HTERT RPE-1 (cell line): Measurements from ENCODE around the gene GPR152.

Experiments
- in situ Hi-C: fragments of 300-500 bp; cut with MboI; formaldehyde crosslinking; loops from 4 replicates; pipeline ENCODE4 v1.14.3; 2020; ENCODE audit warnings: low sequenced_read_pairs

The GPR152 gene

GRCh38 chr11:67452141-67452952 is at the start of gene GPR152:
GPR152 (minus strand) TSS chr11:67452729; CDS start chr11:67452724, 5 bp downstream.
- in situ Hi-C loops = no loop called here

- in situ Hi-C loops = no loop called here
These were observed 49.3 kb upstream of the GPR152 start for GRCh38 chr11:67501854-67502253.

- in situ Hi-C loops = no loop called here
These were observed 48.5 kb upstream of the GPR152 start for GRCh38 chr11:67500831-67501715.

GRCh38 chr11:67500484-67500821 is 47.9 kb upstream of the GPR152 start:
- in situ Hi-C loops = no loop called here

- in situ Hi-C loops = no loop called here
These were observed 47.4 kb upstream of the GPR152 start for GRCh38 chr11:67499808-67500483.

- in situ Hi-C loops = no loop called here
These were observed 46.0 kb upstream of the GPR152 start for GRCh38 chr11:67498544-67498972.

GRCh38 chr11:67497656-67498291 is 45.2 kb upstream of the GPR152 start:
- in situ Hi-C loops = no loop called here

GRCh38 chr11:67496113-67496512 is 43.6 kb upstream of the GPR152 start:
- in situ Hi-C loops = no loop called here

GRCh38 chr11:67495234-67496005 is 42.9 kb upstream of the GPR152 start:
- in situ Hi-C loops = no loop called here

GRCh38 chr11:67494371-67495233 is 42.1 kb upstream of the GPR152 start:
- in situ Hi-C loops = no loop called here

- in situ Hi-C loops = no loop called here
These were observed 41.2 kb upstream of the GPR152 start for GRCh38 chr11:67493548-67494370.

- in situ Hi-C loops = no loop called here
These were observed 40.4 kb upstream of the GPR152 start for GRCh38 chr11:67492801-67493547.

GRCh38 chr11:67492069-67492727 is 39.7 kb upstream of the GPR152 start:
- in situ Hi-C loops = no loop called here

GRCh38 chr11:67491276-67492068 is 38.9 kb upstream of the GPR152 start:
- in situ Hi-C loops = no loop called here

GRCh38 chr11:67490727-67491065 is 38.2 kb upstream of the GPR152 start:
- in situ Hi-C loops = no loop called here
